ENCODE measurements around the gene KDM4B.

The KDM4B gene

DNA sequence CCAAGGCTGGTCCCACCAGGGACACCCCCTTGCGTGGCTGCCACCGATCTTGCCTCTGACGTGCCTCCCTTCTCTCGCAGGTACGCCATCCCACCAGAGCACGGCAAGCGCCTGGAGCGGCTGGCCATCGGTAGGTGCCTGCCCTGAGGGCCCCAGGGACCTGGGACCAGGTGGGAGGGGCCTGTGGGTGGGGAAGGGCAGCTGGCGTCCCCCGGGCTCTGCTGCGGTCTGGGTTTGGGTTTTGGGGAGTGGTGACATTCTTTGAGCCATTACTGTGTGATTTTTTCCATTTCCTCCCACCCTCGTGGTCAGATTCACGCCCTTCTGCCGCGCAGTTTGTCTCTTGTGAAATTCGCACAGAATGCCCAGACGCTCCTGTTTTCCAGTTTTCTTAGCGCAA, 102.0 kb downstream of the KDM4B start:
- DNase-seq (ENCODE audit: low read depth in 3 of 3): no peak

GRCh38 chr19:5071579-5071978, 102.7 kb downstream of the KDM4B start:
- DNase-seq (ENCODE audit: low read depth in 3 of 3): no peak

DNA sequence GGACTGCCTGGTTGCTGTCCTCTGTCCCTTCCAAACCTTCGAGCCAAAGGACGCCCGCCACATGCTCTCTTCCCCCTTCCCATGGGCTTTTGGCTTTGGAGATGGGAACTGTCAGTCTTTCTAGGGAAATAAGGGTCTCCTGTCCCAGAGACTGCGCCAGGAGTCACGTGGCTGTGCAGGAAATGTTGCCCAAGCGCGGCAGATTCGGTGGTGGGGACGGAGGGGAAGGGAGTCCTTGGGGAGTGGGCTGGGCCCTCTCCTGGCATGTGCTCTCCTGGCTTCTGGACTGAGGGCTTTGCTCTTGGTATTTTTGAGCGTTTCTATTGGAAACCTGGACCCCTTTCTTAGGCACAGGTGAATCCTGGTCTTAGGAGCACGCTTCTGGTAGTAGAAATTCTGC, 103.2 kb downstream of the KDM4B start:
- no peak for DNase-seq (ENCODE audit: low read depth in 3 of 3)

DNA sequence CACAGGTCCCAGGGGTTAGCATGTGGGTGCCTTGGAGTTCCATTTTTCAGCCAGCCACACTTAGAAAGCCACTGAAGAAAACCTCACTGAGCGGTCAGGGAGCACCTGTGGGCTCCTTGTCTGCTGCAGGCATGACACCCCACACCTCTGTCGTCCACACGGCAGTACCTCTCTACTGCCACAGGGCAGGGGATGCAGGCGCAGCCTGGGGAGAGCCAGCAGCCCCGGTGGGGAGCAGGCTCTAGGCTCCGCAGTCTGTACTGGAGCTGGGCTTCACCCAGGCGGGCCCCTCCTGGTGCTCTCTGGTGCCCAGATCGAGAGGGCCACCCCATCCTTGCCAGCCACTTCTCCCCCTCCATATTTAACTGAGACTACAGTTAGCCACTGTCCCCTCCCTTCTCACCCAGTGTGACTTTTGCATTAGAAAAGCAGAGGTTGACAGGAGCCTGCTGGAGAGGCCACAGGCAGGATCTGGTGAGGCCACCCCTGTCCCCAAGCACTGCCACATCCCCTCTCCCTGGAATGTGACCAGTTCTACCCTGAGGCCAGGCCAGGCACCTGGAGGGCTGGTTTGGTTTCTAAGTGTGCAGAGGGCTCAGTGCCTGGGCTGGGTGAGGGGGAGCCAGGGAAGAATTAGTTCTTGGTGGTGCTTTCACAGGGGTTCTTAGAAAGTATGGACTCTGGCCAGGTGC, 104.4 kb downstream of the KDM4B start:
- no peak for DNase-seq (ENCODE audit: low read depth in 3 of 3)

- DNase-seq (ENCODE audit: low read depth in 3 of 3): no peak
Measured at GRCh38 chr19:5074407-5074806, 105.5 kb downstream of the KDM4B start.

DNA sequence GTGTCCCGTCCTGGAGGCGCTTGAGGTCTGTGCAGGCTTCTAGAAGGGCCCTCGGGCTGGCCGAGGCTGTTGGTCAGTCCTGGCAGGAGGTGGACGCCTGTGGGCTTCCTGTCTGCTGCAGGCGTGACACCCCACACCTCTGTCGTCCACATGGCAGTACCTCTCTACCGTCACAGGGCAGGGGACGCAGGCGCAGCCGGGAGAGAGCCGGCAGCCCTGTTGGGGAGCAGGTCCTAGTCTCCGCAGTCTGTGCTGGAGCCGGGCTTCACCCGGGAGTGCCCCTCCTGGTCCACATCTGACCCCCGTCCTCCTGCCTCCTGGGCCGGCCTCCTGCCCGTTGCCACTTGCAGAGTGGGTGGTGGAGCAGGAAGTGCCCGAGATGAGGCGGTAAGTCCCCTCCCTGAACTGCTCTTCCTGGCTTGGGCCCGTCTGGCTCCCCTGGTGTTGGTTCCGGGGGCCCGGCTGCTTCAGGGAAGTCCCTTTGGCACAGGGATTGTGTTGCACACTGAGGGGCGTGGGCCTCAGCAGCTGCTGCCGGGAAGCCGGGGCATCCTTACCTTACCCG, 106.0 kb downstream of the KDM4B start:
- no peak for DNase-seq (ENCODE audit: low read depth in 3 of 3)

- no peak for DNase-seq (ENCODE audit: low read depth in 3 of 3)
Measured at GRCh38 chr19:5075597-5075996, 106.7 kb downstream of the KDM4B start.

- no peak for DNase-seq (ENCODE audit: low read depth in 3 of 3)
Measured at GRCh38 chr19:5076440-5077208, 107.7 kb downstream of the KDM4B start.

GRCh38 chr19:5077209-5077515, 108.2 kb downstream of the KDM4B start:
- no peak for DNase-seq (ENCODE audit: low read depth in 3 of 3)

GRCh38 chr19:5078182-5078581, 109.3 kb downstream of the KDM4B start:
- no peak for DNase-seq (ENCODE audit: low read depth in 3 of 3)

DNA sequence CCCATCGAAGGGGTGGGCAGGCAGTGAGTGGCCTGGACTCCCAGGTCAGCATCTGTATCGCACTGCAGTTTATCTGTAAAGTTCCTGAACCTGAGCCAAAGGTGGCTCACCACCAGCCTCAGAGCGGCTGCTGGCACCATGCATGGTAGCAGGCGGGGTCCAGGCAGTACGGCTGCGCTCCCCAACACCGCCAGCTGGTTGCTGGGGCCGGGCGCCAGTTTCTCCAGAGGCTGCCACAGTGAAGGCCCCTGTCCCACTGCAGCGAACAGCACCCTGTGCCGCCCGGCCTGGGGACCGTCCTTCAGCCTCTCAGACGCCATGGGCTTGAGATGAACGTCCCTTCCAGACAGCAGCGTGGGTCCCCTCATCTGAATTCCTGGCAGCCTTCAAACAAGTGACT, 109.8 kb downstream of the KDM4B start:
- DNase-seq (ENCODE audit: low read depth in 3 of 3): no peak

- DNase-seq (ENCODE audit: low read depth in 3 of 3): no peak
Measured at GRCh38 chr19:5079071-5079774, 110.3 kb downstream of the KDM4B start.

GRCh38 chr19:5080030-5080654, 111.2 kb downstream of the KDM4B start:
- DNase-seq (ENCODE audit: low read depth in 3 of 3): no peak

DNA sequence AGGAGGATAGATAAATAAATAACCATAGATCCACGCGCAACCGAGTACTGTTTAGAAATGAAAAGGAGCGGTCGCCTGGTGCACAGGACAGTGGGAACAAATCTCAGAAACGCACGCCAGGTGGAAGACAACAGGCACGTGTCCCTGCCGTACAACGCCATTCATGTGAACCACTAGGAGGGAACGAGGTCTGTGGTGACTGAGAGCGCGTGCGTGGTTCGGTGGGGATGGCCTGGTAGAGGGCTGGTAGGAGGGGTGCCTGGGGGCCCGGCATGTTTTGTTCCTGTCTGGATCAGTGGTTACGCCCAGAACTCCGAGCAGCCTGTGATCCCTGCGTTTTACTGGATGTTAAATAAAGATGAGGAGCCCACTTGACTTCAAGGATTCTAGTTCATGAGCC, 111.9 kb downstream of the KDM4B start:
- no peak for DNase-seq (ENCODE audit: low read depth in 3 of 3)

DNA sequence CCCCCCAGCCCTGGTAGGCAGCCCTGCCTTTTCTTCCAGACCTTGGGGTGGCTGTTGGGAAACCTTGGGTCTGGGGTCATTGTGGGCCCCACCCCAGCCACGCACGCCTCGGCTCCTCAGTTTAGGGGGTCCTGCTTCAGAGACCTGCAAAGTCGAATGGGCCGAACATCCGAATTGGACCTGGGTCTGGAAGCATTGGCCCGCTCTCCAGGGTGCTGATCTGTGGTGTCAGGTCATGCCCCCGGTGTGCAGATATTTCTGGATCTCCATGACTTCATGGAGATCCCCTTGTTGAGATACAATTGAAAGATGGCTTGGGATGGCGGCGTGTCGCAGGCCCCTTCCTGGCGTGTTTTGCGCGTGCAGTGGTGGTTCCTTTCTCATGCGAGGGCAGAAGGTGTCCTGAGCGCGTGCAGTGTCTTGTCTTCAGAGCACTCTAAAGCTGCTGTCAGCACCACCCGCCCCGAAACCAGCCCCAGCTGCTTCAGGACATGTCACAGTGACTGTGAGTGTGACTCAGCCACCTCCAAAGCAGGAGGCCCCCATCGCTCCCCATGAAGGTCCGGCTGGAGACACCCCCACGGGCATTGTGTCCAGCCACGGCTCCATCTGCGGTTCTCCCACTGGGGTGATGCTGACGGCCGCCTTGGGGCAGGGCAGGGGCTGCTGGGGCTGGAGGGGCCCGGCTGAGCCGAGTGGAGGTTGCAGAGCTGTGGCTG, 112.7 kb downstream of the KDM4B start:
- no peak for DNase-seq (ENCODE audit: low read depth in 3 of 3)

GRCh38 chr19:5083547-5083965, 114.6 kb downstream of the KDM4B start:
- no peak for DNase-seq (ENCODE audit: low read depth in 3 of 3)

GRCh38 chr19:5085566-5085965, 116.7 kb downstream of the KDM4B start:
- no peak for DNase-seq (ENCODE audit: low read depth in 3 of 3)

DNA sequence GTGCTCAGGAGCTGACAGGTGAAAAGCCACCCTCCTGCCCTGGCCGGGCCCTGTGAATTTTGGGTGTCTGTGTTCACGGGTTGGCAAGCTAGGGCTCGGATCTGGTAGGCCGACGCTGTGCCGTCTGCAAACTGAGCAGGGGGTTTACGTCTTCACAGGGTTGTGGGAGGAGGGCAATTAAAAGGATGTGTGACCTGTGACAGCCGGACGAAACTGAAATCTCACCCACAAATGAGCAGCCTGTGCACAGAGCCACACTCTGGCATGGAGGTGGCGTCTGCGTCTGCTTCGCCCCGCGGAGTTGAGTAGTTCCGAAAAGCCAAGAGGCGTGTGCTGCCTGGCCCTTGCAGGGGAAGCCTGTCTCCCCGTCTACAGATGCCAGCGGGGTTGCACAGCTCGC, 117.3 kb downstream of the KDM4B start:
- DNase-seq (ENCODE audit: low read depth in 3 of 3): no peak

DNA sequence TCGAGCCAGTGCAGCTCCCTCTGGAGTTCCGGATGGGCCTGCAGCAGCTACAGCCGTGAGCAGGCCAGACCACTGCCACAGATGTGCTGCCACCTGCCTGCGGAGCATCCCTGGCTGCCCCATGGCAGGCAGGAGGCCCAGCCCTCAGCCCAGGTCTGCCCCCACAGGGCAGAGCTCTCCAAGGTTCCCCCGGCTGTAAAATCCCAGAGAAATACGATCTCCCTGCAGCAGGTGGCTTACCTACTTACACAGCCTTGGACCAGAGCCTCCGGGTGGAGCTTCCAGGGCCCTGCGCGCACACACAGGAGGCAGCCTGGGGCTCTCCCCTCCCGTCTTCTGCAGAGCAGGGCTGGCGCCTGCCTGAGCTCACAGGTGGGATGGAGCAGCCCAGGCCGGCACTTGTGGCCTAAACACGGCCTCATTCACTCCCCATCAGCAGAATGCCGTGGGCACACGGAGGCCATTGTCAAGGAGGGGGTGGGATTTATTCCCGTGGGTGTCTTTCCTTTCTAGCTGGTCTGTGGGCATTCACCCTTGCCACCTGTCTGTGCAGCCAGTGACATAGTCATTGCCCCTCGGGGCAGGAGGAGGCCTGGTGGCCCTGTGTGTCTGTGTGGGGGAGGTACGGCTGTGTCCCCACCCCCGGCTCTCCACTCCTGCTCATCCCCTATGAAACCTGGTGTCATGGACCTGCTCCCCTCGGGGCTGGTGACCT, 118.0 kb downstream of the KDM4B start:
- no peak for DNase-seq (ENCODE audit: low read depth in 3 of 3)

DNA sequence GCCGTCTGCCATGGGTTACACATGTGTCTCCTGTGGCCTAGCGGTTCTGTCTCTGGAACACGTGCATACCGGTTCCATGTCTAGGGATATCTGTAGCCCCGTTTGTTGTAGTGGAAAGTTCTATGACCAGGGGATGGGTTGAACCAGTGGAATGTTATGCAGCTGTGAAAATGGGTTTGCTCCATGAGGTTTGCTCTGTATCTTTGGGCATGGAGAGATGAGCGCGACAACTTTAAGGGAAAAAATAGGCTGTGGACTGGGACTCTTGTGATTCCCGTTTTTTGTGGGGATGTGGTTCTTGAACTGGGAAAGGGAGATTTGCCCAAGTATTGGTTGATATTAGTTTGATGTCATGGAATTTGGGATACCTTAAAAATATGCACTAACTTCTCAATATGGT, 120.4 kb downstream of the KDM4B start:
- no peak for DNase-seq (ENCODE audit: low read depth in 3 of 3)

DNA sequence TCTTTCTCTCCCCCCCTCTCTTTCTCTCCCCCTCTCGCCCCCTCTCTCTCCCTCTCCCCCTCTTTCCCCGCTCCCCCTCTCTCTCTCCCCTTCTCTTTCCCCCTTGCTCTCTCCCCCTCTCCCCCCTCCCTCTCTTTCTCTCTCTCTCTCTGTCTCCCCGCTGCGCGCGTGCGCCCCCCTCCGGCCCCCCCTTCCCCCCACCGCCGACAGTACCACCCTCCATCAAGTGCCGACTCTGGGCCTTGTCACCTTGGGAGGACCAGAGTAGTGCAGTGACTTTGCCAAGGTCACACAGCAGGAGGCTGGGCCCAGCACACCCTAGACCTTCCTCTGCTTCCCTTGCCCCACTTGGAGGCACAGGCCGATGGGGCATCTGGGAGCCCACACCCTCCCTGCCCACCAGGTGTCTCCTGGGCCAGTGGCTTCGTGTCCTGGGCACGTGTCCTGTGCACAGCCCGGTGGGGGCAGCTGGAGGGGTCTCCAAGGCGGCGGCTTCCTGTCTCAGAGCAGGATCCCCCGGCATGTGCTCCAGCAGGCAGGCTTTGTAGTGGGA, 121.6 kb downstream of the KDM4B start:
- DNase-seq (ENCODE audit: low read depth in 3 of 3): no peak
